Activated CD4-positive, alpha-beta T cell treated with anti-CD3 and anti-CD28 coated beads for 1 hour (primary cell): Measurements from ENCODE around the gene CLK4.

Experiments
- DNase-seq: peaks from one replicate; pipeline ENCODE4 v3.0.0-alpha.2; 2020

The CLK4 gene

DNA sequence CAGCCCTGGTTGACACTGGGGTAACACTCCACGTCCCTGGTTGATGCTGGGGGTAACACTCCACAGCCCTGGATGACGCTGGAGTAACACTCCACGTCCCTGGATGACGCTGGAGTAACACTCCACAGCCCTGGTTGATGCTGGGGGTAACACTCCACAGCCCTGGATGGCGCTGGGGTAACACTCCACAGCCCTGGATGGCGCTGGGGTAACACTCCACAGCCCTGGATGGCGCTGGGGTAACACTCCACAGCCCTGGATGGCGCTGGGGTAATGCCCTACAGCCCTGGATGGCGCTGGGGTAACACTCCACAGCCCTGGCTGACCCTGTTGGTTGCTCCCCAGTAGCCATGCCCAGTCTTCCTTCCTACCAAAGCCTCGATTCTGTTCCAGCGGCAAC is 41.4 kb downstream of the CLK4 start:
- peak; percentile 53 for DNase-seq

DNA sequence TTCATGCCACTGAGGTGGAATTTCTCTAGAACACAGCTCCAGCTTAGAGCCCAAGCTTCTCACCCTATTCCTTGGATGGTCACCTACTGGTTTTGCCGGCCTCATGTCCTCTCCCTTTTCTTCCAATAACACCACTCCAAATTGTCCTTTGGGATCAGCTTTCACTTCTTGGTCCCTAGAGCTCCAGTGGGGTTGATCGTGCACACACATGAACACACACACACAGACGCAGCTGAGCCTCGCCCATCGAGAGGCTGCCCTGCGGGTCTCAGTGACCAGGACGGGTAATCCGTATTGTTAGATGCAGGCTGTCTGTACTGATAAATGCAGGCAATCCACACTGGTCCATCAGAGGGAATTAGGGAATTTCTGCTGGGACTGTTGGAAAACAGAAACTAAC is 43.6 kb downstream of the CLK4 start:
- no peak for DNase-seq

DNA sequence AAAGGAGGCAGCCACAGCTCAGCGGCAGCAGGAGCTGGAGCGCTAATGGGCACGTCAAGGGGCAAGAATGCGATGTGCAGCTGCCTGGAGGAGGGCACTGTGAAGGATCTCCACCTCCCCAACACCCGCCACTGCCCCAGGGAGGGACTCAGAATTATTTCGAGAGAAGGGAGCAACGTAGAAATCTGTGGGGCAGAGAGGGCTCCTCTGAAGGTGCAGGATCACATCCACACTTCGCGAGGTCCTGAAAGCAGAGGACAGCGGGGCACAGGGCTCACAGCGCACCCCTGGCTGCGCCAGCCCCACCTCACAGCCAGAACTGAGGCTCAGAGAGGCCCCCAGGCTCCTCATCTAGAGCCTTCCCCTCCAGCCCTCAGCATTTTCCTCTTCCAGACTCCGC is 44.6 kb downstream of the CLK4 start:
- no peak for DNase-seq

DNA sequence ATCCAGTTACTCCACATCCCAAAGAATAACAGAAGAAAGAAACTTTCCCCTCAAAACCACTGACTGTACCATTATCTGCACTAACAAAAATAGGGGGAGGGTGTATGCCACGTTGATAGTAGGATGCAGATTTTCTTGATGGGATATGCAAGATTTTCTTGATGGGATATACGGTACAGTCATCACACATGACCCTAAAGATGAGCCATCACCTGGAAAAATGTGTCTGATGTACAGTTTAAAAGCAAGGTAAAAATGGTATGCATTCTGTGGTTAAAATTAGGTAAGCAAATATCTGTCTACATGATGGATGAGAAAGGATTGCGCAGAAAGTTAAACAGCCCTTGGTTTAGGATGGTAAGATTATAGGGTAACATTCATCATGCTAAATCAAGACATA is 45.2 kb downstream of the CLK4 start:
- DNase-seq: no peak

DNA sequence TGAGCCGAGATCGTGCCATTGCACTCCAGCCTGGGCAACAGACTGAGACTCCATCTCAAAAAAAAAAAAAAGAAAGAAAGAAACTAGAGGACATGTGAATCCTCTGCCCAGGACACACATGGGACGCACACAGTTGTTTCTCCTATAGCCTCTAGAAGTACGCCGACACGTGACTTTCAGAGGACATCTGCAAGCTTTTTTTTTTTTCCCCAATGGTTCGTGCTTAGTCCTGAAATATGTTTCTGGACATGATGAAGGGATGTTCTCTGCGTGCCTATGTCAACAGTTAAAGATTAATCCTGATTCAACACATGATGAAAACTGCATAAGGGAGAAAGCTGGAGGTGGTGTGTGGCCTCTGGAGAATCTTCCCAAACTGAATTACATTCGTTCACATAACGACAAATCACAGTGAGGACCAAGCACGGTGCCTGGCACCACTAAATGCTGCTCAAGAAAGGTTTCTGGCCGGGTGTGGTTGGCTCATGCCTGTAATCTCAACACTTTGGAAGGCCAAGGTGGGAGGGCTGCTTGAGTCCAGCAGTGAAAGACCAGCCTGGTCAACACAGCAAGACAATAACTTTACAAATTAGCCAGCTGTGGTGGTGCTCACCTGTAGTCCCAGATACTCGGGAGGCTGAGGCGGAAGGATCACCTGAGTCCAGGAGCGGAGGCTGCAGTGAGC is 46.4 kb downstream of the CLK4 start:
- no peak for DNase-seq

DNA sequence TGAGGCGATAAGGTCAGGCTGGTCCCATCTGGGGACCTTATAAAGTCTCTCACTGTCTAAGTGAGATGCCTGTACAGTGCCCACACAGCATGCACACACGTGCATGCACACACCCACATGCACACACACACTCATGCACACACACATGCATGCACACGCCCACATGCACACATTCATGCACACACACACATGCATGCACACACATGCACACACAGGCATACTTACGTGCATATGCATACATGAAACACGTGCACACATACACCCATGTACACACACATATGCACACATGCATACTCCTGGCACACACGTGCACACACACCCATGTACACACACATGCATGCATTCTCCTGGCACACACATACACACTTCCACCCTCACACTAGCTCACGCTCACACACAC is 48.9 kb downstream of the CLK4 start:
- DNase-seq: no peak

DNA sequence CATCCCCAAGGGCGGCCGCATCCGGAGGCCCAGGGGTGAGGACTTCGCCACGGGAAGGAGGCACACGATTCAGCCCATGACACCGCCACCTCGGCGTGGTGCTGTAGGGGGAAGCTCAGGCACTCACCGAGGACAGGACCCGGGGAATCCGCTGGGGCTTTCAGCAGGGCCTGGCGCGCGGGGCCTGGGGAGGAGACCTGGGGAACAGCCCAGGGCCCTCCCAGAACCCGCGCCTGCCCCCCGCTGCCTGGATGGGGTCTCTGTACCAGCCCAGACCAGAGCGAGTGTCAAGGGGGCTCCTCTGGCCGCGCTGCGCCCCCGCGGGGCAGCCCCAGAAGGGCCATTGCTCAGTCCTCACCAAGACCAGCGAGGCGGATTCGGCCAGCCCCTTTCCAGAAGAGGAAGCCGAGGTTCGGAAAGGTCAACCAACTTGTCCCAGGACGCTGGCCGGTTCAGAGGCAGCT is 49.4 kb downstream of the CLK4 start:
- no peak for DNase-seq

DNA sequence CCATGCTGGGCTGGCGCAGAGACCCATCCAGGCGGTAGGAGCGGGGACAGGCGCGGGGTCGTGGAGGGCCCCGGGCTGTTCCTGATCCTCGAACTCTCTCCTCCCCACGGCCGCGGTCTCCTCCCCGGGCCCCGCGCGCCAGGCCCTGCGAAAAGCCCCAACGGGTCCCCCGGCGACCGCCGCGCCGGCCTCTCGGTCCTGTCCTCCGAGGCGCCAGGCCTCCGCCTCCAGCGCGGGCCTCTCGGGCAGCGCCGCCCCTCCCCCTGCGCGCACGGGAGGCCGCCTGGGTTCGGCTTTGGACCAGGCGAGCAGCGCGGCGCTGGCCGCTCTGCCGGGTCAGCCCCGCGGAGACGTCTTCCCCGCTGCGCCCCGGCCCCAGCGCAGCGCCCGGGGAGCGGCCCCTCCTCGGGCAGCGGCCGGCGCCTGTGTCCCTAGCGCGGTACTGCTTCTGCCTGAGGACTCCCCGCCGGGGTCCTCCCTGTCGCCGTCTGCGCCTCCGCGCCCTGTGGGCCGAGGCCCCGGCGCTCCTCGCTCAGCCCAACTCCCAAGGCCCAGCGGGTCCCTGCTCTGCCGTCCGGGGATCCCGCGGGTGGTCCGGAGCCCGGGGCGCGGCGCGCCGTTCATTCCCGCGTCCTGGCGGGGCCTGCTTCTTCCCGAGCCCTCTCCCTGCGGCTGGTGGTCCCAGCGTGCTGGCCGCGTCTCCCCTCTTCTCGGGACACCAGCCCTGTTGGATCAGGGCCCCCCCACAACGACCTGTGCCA is 50.1 kb downstream of the CLK4 start:
- no peak for DNase-seq

DNA sequence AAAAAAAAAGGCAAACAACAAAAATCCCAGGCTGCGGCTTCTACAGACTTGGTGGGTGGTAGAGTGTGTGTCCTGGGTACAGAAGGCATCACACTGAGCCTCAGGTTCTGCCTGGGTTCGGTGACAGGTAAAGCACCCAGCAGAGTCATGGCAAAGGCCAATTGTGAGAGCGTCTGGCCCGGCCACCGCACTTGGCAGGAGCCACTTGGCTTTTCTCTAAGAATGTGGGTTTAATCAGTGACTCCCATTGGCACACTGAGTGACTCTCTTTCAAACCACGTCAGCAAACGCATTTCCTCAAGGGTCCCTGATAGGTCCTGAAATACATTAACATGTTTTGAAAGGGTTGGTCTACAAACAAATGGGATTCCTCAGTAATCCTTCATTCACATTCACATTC is 53.6 kb downstream of the CLK4 start:
- DNase-seq: no peak

DNA sequence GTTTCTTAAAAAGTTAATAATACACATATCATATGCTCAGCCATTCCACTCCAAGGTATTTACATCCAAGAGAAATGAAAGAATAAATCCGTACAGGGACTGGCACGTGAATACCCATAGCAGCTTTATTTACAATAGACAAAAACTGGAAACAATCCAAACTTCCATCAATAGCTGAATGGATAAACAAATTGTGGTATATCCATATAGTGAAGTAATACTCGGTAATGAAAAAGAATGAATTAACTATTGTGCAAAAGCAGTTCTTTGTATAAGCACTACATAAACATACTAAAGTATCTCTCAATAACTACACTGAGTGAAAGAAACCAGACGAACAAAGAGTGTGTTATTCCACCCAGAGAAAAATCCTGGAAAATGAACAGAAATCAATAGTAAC is 54.2 kb downstream of the CLK4 start:
- no peak for DNase-seq

DNA sequence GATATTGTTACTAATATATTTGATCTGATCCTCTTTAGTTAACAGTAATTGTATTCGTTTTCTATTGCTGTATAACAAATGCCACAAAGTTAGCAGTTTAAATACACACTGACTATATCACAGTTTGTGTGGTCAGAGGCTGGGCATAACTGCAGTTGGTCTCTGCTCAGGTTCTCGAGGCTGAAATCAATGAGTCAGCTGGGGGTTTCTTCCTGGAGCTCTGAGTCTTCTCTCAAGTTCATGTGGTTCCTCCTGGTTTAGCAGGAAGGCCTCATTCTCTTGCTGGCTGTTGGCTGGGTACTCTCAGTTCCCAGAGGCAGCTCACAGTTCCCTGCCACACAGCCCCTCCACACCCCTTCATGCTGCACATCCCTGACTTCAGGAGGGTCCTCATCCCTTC is 57.4 kb downstream of the CLK4 start:
- DNase-seq: no peak

DNA sequence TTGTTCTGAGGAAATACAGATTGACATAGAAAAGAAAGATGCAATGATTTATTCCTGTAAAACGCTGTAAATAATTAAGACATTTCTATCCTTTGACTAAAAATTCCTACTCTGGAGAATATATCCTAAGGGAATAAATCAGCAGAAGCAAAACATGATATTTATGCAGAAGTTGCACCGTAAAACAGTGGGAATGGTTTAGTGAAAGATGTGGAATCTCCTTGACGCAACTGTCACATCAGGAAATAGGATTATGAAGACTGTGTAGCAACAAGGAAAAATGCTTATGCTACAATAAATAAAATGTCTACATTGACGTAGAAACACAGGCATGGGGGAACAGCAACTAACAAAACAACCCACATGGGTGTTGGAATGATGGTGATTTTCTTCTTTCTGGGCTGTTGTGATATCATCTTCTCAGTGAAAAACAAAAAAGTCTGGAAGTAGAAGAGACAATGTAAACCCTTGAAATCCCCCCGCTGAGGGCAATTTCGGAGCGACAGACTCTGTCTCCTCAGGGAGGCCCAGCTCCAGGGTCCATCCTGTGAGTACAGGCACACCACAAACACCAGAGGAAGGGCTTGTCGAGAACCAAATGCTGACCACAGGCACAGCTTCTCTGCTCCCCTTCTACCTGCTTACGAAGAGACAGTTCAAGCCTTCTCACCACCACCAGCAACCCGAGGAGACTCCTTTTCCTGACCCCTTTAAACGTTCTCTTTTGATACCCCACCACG is 61.9 kb downstream of the CLK4 start:
- DNase-seq: no peak

DNA sequence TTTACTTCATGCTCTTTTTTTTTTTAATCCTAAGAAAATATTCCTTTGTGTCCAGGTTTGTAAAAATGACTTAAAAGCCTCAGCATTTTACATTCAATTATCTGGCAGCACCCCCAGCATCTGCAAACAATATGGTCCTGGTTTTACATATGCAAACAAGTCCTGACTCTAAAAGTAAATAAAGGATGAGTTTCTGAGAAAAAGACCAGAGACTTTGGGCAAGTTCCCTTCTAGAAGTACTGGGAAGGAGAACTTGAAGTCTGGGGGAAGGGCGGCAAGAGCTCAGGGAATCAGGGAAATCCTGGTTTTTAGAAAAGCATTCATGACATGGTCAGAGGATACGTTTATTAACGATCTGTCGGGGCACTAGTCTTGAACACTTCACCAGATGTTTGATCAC is 62.5 kb downstream of the CLK4 start:
- no peak for DNase-seq

DNA sequence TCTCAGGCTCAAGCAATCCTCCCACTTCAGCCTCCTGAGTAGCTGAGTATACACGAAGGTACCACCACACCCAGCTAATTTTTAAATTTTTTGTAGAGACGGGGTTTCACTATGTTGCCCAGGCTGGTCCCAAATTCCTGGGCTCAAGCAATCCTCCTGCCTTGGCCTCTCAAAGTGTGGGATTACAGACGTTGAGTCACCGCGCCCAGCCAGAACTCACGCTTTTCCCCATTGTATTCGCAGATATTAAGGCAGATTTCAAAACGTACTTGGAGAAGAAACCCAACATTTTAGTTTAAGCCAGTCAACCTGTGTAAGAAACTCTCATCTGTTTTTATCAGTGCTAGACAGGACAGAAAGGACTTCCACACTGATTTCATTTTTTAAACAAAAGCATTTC is 63.2 kb downstream of the CLK4 start:
- DNase-seq: no peak

DNA sequence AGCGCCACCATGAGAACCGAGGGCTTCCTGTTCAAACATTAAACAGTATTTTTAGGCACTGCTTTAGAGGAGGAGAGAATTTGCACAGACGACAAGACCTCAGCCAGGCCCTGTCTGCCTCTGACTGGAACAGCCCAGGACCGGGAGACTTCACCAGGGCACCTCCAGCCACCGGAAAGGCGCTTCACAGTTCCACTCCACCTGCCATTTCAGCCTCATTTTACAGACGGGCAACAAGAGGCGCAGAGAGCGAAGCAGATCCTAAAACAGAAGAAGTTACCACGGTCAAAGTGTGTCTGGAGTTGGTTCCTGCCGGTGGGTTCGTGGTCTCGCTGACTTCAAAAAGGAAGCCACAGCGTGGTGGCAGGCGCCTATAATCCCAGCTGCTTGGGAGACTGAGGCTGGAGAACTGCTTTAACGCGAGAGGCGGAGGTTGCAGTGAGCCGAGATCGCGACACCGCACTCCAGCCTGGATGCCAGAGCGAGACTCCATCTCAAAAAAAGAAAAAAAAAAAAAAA is 65.0 kb downstream of the CLK4 start:
- DNase-seq: no peak

DNA sequence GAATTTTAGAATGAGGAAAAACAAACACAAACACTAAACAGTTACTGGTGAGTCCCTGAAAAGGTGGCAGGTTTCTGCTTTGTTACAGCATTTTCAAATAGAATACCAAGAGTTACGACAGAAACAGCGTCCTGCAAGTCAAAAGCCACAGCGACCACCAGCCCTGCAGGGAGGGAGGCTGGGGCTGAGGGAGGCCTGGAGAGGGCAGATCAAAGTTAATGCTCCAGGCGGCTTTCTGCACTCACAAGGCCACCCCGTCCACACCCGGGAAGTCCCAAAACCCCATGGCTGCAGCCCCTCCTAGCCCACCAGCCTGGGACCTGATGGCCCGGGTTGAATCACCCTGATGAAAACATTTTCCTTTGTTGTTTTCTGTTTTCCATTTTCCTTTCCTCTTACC is 65.9 kb downstream of the CLK4 start:
- no peak for DNase-seq

DNA sequence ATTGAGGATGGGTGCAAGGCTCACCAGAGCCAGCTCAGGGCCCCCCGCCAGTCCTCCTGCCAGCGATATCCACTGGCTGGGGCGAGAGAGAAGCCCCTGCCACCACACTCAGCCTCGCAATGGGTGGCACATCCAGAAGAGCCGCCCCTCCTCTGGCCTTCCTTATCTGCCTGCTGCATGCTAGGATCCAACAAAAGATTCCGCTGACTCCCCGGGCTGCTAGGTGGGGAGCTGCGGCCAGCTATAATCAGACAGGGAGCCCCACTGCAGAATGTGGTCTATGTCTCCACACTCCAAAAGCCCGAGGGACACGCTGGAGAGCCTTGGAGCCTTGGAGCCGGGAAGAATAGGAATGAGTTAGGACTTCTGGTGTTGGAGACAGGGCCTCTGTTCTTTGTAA is 69.4 kb downstream of the CLK4 start:
- no peak for DNase-seq

DNA sequence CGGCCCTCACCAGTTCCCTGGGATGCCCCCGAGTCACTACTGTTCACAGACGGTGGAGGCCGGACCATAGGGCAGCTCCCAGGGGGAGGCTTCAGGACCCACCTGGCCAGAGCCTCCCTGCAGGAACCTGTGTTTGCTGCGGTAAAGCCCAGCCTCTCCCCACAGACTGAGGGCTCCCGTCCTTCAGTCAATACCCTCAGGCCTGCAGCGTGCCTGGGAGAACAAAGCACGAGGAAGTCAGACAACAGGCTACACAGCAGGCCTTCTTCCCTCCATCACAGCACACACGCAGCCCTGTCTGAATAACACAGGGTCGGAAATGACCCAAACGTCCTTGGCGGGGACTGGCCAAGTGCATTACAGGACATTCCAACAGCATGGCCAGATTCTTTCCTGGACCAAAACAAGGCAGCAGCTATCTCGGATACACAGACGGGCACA is 71.1 kb downstream of the CLK4 start:
- no peak for DNase-seq

DNA sequence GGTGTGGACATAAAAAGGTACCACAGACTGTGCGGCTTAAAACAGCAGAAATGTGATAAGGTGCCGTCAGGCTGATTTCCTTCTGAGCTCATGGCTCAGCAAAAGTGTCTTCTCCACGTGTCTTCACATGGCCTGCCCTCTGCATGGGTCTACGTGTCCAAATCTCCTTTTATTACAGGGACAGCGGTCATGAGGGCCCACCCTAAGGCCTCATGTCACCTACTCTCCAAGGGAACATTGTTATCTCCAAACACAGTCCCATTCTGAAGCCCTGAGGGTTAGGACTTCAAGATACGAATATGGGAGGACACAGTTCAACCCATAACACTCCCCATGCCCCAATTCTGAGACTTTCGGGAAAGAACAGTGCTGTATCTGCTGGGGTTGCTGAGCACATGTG is 71.8 kb downstream of the CLK4 start:
- no peak for DNase-seq

DNA sequence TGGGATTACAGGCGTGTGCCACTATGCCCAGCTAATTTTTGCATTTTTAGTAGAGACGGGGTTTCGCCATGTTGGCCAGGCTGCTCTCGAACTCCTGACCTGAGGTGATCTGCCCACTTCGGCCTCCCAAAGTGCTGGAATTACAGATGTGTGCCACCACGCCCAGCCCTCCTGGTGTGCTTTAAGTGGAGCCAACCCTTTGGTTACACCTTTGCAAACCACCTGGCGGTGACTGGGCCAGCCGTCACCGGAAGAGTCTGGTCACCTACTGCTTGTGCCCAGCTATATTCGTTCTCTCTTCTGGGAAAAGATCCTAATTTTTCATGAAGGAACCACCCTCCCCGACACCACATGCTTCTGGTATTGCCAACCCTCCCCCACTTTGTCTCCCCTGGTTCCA is 72.5 kb downstream of the CLK4 start:
- DNase-seq: no peak

DNA sequence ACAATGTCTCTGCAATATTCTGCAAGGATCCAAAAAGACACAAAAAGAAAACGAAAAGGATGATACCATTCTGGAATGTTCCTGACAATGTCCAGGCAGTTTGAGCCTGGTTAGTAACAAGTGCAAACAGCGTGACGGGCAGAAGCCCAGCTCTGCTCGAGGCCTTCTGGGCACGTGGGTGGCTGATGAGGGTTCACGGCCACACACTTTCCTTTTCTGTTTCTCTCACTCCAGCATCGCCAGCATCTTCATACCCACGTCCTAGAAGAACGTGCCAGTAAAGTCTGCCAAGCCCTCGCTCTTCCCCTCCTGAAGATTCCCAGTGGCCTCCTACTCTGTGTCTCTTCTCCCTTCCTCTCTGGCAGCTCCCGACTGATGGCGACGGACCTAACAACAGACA is 73.3 kb downstream of the CLK4 start:
- DNase-seq: no peak
